Endothelial cell of umbilical vein (primary cell): Measurements from ENCODE around the gene PPCDC. TPM values are rescaled to one million over a fixed set of nuclear protein-coding genes. Genes with fewer than 3 reads are reported as not detected.

ENCODE experiments used
- BruUV-seq: library from RNA; stranded (reverse); fragments of 400-500 nt; replicated peaks from 2 replicates; lab custom pipeline; 2021; lab: Mats Ljungman, UMichigan
- CTCF ChIA-PET: fragments of 300-600, 350-600 bp; sonication (Branson Sonifier 250); formaldehyde crosslinking; loops from one replicate; lab custom pipeline; 2021; ENCODE audit warnings: antibody characterized with exemption, inconsistent platforms; lab: Charles Lee
- POLR2A ChIA-PET: fragments of 300-600, 350-600 bp; sonication (Branson Sonifier 250); formaldehyde crosslinking; loops from one replicate; lab custom pipeline; 2021; ENCODE audit warnings: antibody characterized with exemption, inconsistent platforms; lab: Charles Lee
- DNase-seq: peaks from one replicate; pipeline ENCODE4 v3.0.0-alpha.2; 2011; ENCODE audit warnings: low read depth, low spot score
- FAIRE-seq: peaks from 2 replicates; lab custom pipeline; 2011; peaks lifted over from hg19 to GRCh38; lab: Jason Lieb, UNC
- H2AFZ ChIP-seq: 2 replicates; pipeline ENCODE4 v1.6.0; 2012; ENCODE audit warnings: low read depth, low read length, control low read depth, inconsistent platforms
- H3K27ac ChIP-seq: 2 replicates; pipeline ENCODE4 v1.5.1; 2011; ENCODE audit warnings: low read depth, mild to moderate bottlenecking, control low read depth, low read length, moderate library complexity; ENCODE audit not compliant: insufficient read depth
- H3K27me3 ChIP-seq, 2 experiments: 2 replicates each; pipeline versions ENCODE4 v1.6.0 to v1.6.1; 2011; ENCODE audit warnings: low read length in 2 of 2, mixed read lengths in 1 of 2; ENCODE audit not compliant: control insufficient read depth in 2 of 2, insufficient read depth in 2 of 2
- H3K36me3 ChIP-seq, 2 experiments: 2 replicates in 1 of 2; 3 replicates in 1 of 2; pipeline ENCODE4 v1.5.1; 2011; ENCODE audit warnings: low read length in 2 of 2, mild to moderate bottlenecking in 1 of 2, moderate library complexity in 1 of 2; ENCODE audit not compliant: control insufficient read depth in 2 of 2, insufficient read depth in 2 of 2; ENCODE audit errors: extremely low read depth in 1 of 2
- H3K4me1 ChIP-seq: 3 replicates; pipeline ENCODE4 v1.5.1; 2011; ENCODE audit warnings: mild to moderate bottlenecking, low read length; ENCODE audit not compliant: control insufficient read depth, insufficient read depth; ENCODE audit errors: extremely low read depth
- H3K4me2 ChIP-seq: 2 replicates; pipeline ENCODE4 v1.6.1; 2011; ENCODE audit warnings: low read length, control low read depth, mixed read lengths; ENCODE audit not compliant: insufficient read depth
- H3K4me3 ChIP-seq, 3 experiments: fragments of 200-600 bp in 1 of 3; sonication (generic), shearing (Covaris generic) in 1 of 3; replicated peaks in 1 of 3; 2 replicates each; pipeline ENCODE4 v1.5.1; 2011 to 2016; ENCODE audit warnings: control low read depth in 3 of 3, low read length in 3 of 3, mild to moderate bottlenecking in 2 of 3, inconsistent platforms in 1 of 3, low read depth in 1 of 3, moderate library complexity in 1 of 3; ENCODE audit not compliant: insufficient read depth in 1 of 3
- H3K79me2 ChIP-seq: 2 replicates; pipeline ENCODE4 v1.6.0; 2012; ENCODE audit warnings: low read length, inconsistent platforms; ENCODE audit not compliant: control insufficient read depth, insufficient read depth
- H3K9ac ChIP-seq: replicated peaks from 2 replicates; pipeline ENCODE3; 2011; ENCODE audit warnings: low read length, control low read depth; ENCODE audit not compliant: insufficient read depth; ENCODE audit errors: extremely low read depth
- H3K9me1 ChIP-seq: replicated peaks from 3 replicates; pipeline ENCODE4 v1.6.0; 2011; ENCODE audit warnings: mild to moderate bottlenecking, low read length; ENCODE audit not compliant: control insufficient read depth, insufficient read depth; ENCODE audit errors: extremely low read depth
- H3K9me3 ChIP-seq: replicated peaks from 2 replicates; pipeline ENCODE4 v1.5.1; 2012; ENCODE audit warnings: low read length, inconsistent platforms; ENCODE audit not compliant: control insufficient read depth, insufficient read depth
- H4K20me1 ChIP-seq: replicated peaks from 2 replicates; pipeline ENCODE3; 2011; ENCODE audit warnings: mild to moderate bottlenecking, low read length; ENCODE audit not compliant: control insufficient read depth, insufficient read depth; ENCODE audit errors: extremely low read depth
- EZH2 ChIP-seq: IDR thresholded peaks from 2 replicates; pipeline ENCODE4 v1.6.1; 2012; ENCODE audit warnings: borderline replicate concordance, low read depth, mild to moderate bottlenecking, moderate library complexity, low read length, inconsistent platforms; ENCODE audit not compliant: severe bottlenecking
- FOS ChIP-seq: IDR thresholded peaks from 2 replicates; pipeline ENCODE4 v1.6.1; 2011; ENCODE audit warnings: mild to moderate bottlenecking, low read length, moderate library complexity, borderline replicate concordance; ENCODE audit not compliant: insufficient read depth
- GATA2 ChIP-seq: IDR thresholded peaks from 2 replicates; pipeline ENCODE4 v1.7.0; 2011; ENCODE audit warnings: low read depth, mild to moderate bottlenecking, moderate library complexity, mixed read lengths, low read length; ENCODE audit not compliant: insufficient read length, insufficient read depth
- JUN ChIP-seq: IDR thresholded peaks from 2 replicates; pipeline ENCODE4 v1.6.1; 2011; ENCODE audit warnings: borderline replicate concordance, low read depth; ENCODE audit not compliant: insufficient read length, insufficient read depth
- MAX ChIP-seq: IDR thresholded peaks from 2 replicates; pipeline ENCODE4 v1.6.1; 2011; ENCODE audit not compliant: insufficient read depth, insufficient read length
- MYC ChIP-seq: IDR thresholded peaks from one replicate; pipeline ENCODE4 v1.6.1; 2011; ENCODE audit warnings: mild to moderate bottlenecking, low read depth, low read length
- POLR2AphosphoS5 ChIP-seq: IDR thresholded peaks from 2 replicates; pipeline ENCODE4 v1.6.1; 2012; ENCODE audit warnings: low read depth, mild to moderate bottlenecking, control low read depth, low read length, moderate library complexity; ENCODE audit not compliant: insufficient read depth
- dilution Hi-C: fragments of 300-500 bp; cut with MboI; formaldehyde crosslinking; loops from one replicate; pipeline ENCODE4 v1.15.0; 2019; ENCODE audit warnings: low sequenced_read_pairs; ENCODE audit not compliant: extremely low pct_ligation_motif_present
- intact Hi-C: fragments of 100-400 bp; cut with micrococcal nuclease; formaldehyde crosslinking; loops from one replicate; pipeline ENCODE4 v1.10.0; 2022
- polyA plus RNA-seq, 4 experiments: library from polyadenylated mRNA; depleted of rRNA in 3 of 4; stranded (reverse) in 3 of 4; unstranded in 1 of 4; fragments of >200 nt; gene quantifications; 2 replicates each; pipeline versions ENCODE4 v1.2.1 to v1.2.3, GENCODE V29; 2011 to 2012; ENCODE audit warnings: missing spikeins in 1 of 4
- total RNA-seq: library from RNA; stranded (reverse); gene quantifications from 2 replicates; pipeline ENCODE4 v1.2.3, GENCODE V29; 2021
- TF ChIP-seq, protein P1 (sequence below), 2 donors: IDR thresholded peaks; 1 replicate in 1 of 2; 2 replicates in 1 of 2; pipeline ENCODE4 v1.5.1; 2011; ENCODE audit warnings: low read length in 2 of 2, mild to moderate bottlenecking in 2 of 2, moderate library complexity in 2 of 2, control low read depth in 1 of 2, inconsistent platforms in 1 of 2, low read depth in 1 of 2; ENCODE audit not compliant: insufficient read depth in 1 of 2; ENCODE audit errors: extremely low read depth in 1 of 2

Gene PPCDC
- total and polyA plus RNA-seq, 2 donors (not counting 3 experiments of a cell fraction or from before 2014, with no cell fraction given): 14.5 to 21.4 TPM

GRCh38 chr15:75038231-75038630 is 14.8 kb downstream of the PPCDC start:
- ChIA-PET CTCF (interaction anchor here (1.4 to 2.4 kb wide), 4 partner anchors 8 to 166 kb away, joined by 3 to 13 read pairs (median 8); partner anchors contain the start of genes C15orf39 and PPCDC), POLR2A (interaction anchor here (1.6 kb wide), 1 partner anchor 163 kb away, joined by 5 read pairs; the partner anchor contains the start of gene C15orf39)
- intact Hi-C loops (no loop called here), dilution Hi-C loops (no loop called here)
- H3K4me3 ChIP-seq: no peak overlapping the region
- DNase-seq (no peak), FAIRE-seq (peak; percentile 63)
- no peak overlapping the region for H3K4me2 ChIP-seq
- no peaks in the 10 kb centered on the region for H3K9me3 ChIP-seq
- H3K4me1 ChIP-seq: peaks cover 13% of the 10 kb centered on the region
- H2AFZ ChIP-seq: no peak overlapping the region
- no TSS peak for BruUV-seq
- H3K27ac ChIP-seq: no peak overlapping the region
- no peaks in the 10 kb centered on the region for H3K36me3 ChIP-seq
- H3K79me2 ChIP-seq: no peaks in the 10 kb centered on the region
- H3K27me3 ChIP-seq: no peaks in the 10 kb centered on the region
- no peak overlapping the region for H3K9ac ChIP-seq
- TF ChIP-seq MAX (no peak), POLR2AphosphoS5 (no peak), FOS (no peak), MYC (no peak), EZH2 (no peak), JUN (no peak), GATA2 (no peak)
- TF ChIP-seq, protein P1, sequence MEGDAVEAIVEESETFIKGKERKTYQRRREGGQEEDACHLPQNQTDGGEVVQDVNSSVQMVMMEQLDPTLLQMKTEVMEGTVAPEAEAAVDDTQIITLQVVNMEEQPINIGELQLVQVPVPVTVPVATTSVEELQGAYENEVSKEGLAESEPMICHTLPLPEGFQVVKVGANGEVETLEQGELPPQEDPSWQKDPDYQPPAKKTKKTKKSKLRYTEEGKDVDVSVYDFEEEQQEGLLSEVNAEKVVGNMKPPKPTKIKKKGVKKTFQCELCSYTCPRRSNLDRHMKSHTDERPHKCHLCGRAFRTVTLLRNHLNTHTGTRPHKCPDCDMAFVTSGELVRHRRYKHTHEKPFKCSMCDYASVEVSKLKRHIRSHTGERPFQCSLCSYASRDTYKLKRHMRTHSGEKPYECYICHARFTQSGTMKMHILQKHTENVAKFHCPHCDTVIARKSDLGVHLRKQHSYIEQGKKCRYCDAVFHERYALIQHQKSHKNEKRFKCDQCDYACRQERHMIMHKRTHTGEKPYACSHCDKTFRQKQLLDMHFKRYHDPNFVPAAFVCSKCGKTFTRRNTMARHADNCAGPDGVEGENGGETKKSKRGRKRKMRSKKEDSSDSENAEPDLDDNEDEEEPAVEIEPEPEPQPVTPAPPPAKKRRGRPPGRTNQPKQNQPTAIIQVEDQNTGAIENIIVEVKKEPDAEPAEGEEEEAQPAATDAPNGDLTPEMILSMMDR (IDR thresholded peaks at IDR 0.05; ENCODE audit: extremely low read depth in 1 of 2, insufficient read depth in 1 of 2, low read depth in 1 of 2, low read length in 2 of 2): no peak
- H3K9me1 ChIP-seq: no peaks in the 10 kb centered on the region
- H4K20me1 ChIP-seq: no peaks in the 10 kb centered on the region
